ENCODE results near the gene DFFB. TPM values are rescaled to one million over a fixed set of nuclear protein-coding genes. Genes with fewer than 3 reads are reported as not detected.
A peak's percentile ranks its signal among the peaks of the same experiment; 100 is the strongest.

The DFFB gene
- total and polyA plus RNA-seq, 9 of the 15 experiments (the other 6 are each of a cell fraction or from before 2014, with no cell fraction given): 2.3 to 15.8 (median 11.5) TPM

GRCh38 chr1:3895951-3896325 is 38.7 kb downstream of the DFFB start:
- no peaks in the 10 kb centered on the region for H3K9me1 ChIP-seq (ENCODE audit: control insufficient read depth, insufficient read depth, low read length)
- H3K9me3 ChIP-seq (replicated peaks; ENCODE audit: control insufficient read depth, insufficient read depth, low read depth, low read length): no peaks in the 10 kb centered on the region
- no peak overlapping the region for H3K4me2 ChIP-seq (ENCODE audit: insufficient read depth, low read length)
- H3K4me3 ChIP-seq: no peak overlapping the region
- H2AFZ ChIP-seq (ENCODE audit: low read depth, low read length): no peak overlapping the region
- no peak overlapping the region for H3K27ac ChIP-seq (ENCODE audit: extremely low read depth, low read depth, low read length)
- no peak for FAIRE-seq
- no peak overlapping the region for H3K9ac ChIP-seq (ENCODE audit: insufficient read depth in 1 of 2, low read depth in 2 of 2, low read length in 2 of 2)
- BruUV-seq (replicated peaks): no TSS peak
- in situ Hi-C loops (cut with MboI): no loop called here
- H4K20me1 ChIP-seq (replicated peaks; ENCODE audit: control insufficient read depth, insufficient read depth, low read length): peaks cover 10% of the 10 kb centered on the region; the same call in 1 of the 2 replicates
- H3K27me3 ChIP-seq (ENCODE audit: control insufficient read depth in 2 of 2, insufficient read depth in 2 of 2, low read length in 2 of 2): no peaks in the 10 kb centered on the region
- peaks cover 47% of the 10 kb centered on the region; the same call in 2 of the 3 replicates for H3K36me3 ChIP-seq (ENCODE audit: control insufficient read depth, insufficient read depth, low read length)
- peaks cover 0 to 18% of the 10 kb centered on the region in 2 experiments; a peak in 4 of 5 replicates for H3K4me1 ChIP-seq (replicated peaks in 1 of 2; ENCODE audit: control insufficient read depth in 2 of 2, insufficient read depth in 2 of 2, low read length in 2 of 2)
- 96% methylated on average over 4 of the region's 4 CpGs for WGBS (ENCODE audit: insufficient coverage, low coverage, missing lambda C conversion rate)
- intact Hi-C loops (cut with micrococcal nuclease): no loop called here
- TF ChIP-seq SUPT5H (IDR thresholded peaks at IDR 0.05): no peak
- no peak for ATAC-seq
- no peak for DNase-seq (ENCODE audit: extremely low read depth in 1 of 4, low spot score in 3 of 4)
- ChIA-PET CTCF (ENCODE audit: low intra/inter-chr PET ratio) (no interaction called here), POLR2A (interaction anchor here (0.6 to 0.8 kb wide), 2 partner anchors 10 to 19 kb away, joined by 3 read pairs; no protein-coding TSS in a partner anchor)
- peaks cover 73% of the 10 kb centered on the region for H3K79me2 ChIP-seq (ENCODE audit: control insufficient read depth, insufficient read depth, low read length)

- WGBS (ENCODE audit: insufficient coverage, low coverage, missing lambda C conversion rate): 89% methylated on average over 7 of the region's 7 CpGs
- CTCF ChIA-PET (ENCODE audit: low intra/inter-chr PET ratio): no interaction called here
- no peak for ATAC-seq
- H3K4me1 ChIP-seq (replicated peaks in 1 of 2; ENCODE audit: control insufficient read depth in 2 of 2, insufficient read depth in 2 of 2, low read length in 2 of 2): peaks cover 0 to 23% of the 10 kb centered on the region in 2 experiments; a peak in 4 of 5 replicates
- peaks cover 10% of the 10 kb centered on the region; the same call in 1 of the 2 replicates for H4K20me1 ChIP-seq (replicated peaks; ENCODE audit: control insufficient read depth, insufficient read depth, low read length)
- peak overlapping the region in 1 of 2 experiments; percentile 9; a peak in 1 of 4 replicates for H3K9ac ChIP-seq (ENCODE audit: insufficient read depth in 1 of 2, low read depth in 2 of 2, low read length in 2 of 2)
- no peaks in the 10 kb centered on the region for H3K27me3 ChIP-seq (ENCODE audit: control insufficient read depth in 2 of 2, insufficient read depth in 2 of 2, low read length in 2 of 2)
- no peak overlapping the region for H2AFZ ChIP-seq (ENCODE audit: low read depth, low read length)
- no peaks in the 10 kb centered on the region for H3K9me1 ChIP-seq (ENCODE audit: control insufficient read depth, insufficient read depth, low read length)
- intact Hi-C loops (cut with micrococcal nuclease): no loop called here
- no peaks in the 10 kb centered on the region for H3K9me3 ChIP-seq (replicated peaks; ENCODE audit: control insufficient read depth, insufficient read depth, low read depth, low read length)
- no peak for DNase-seq (ENCODE audit: extremely low read depth in 1 of 4, low spot score in 3 of 4)
- FAIRE-seq: no peak
- H3K79me2 ChIP-seq (ENCODE audit: control insufficient read depth, insufficient read depth, low read length): peaks cover 73% of the 10 kb centered on the region
- peaks cover 41% of the 10 kb centered on the region; the same call in 2 of the 3 replicates for H3K36me3 ChIP-seq (ENCODE audit: control insufficient read depth, insufficient read depth, low read length)
- no peak overlapping the region for H3K4me2 ChIP-seq (ENCODE audit: insufficient read depth, low read length)
- H3K27ac ChIP-seq (ENCODE audit: extremely low read depth, low read depth, low read length): no peak overlapping the region
- POLR2A ChIA-PET: interaction anchor here (0.6 to 0.8 kb wide), 2 partner anchors 10 to 992 kb away, joined by 3 to 5 read pairs; no protein-coding TSS in a partner anchor
- H3K4me3 ChIP-seq: no peak overlapping the region
- in situ Hi-C loops (cut with MboI): no loop called here
- no TSS peak for BruUV-seq (replicated peaks)
- TF ChIP-seq ZNF232 (CRISPR knock-in tag; IDR thresholded peaks at IDR 0.05) (no peak), PTTG1 (tag; IDR thresholded peaks at IDR 0.05; ENCODE audit: low read depth) (no peak), PURB (CRISPR knock-in tag; IDR thresholded peaks at IDR 0.05; ENCODE audit: low read depth) (no peak), TEAD1 (CRISPR knock-in tag; IDR thresholded peaks at IDR 0.05) (no peak), ZBTB43 (CRISPR knock-in tag; IDR thresholded peaks at IDR 0.05) (no peak), SRSF7 (optimal IDR thresholded peaks at IDR 0.05; ENCODE audit: low read depth, low read length) (no peak), SP1 (CRISPR knock-in tag; IDR thresholded peaks at IDR 0.05) (no peak), HDAC8 (tag; IDR thresholded peaks at IDR 0.05) (no peak), MYC (IDR thresholded peaks at IDR 0.05; ENCODE audit: low read depth, low read length) (no peak), MYC (CRISPR knock-in tag; IDR thresholded peaks at IDR 0.05; ENCODE audit: borderline replicate concordance, low read depth) (no peak), ZNF695 (CRISPR knock-in tag; IDR thresholded peaks at IDR 0.05) (no peak)
Measured at GRCh38 chr1:3896396-3897000, 39.2 kb downstream of the DFFB start.

All from K562 (cell line).